SK-N-SH (cell line): ENCODE measurements around the gene DCAF8. TPM values are rescaled to one million over a fixed set of nuclear protein-coding genes. Genes with fewer than 3 reads are reported as not detected.

Experiments
- CTCF ChIA-PET: fragments of 300-600, 350-600 bp; formaldehyde crosslinking; extraction: SDS; loops from one replicate; lab custom pipeline; 2021; lab: Yijun Ruan, JAX
- POLR2A ChIA-PET: fragments of 350-600 bp; sonication (Branson Sonifier 250); formaldehyde crosslinking; extraction: SDS; loops from one replicate; lab custom pipeline; 2020; ENCODE audit warnings: antibody characterized with exemption, inconsistent platforms; lab: Yijun Ruan, JAX
- DNase-seq: peaks from one replicate; pipeline ENCODE4 v3.0.0; 2012
- H2AFZ ChIP-seq: fragments of 200-600 bp; sonication (generic); 2 replicates; pipeline ENCODE4 v1.8.1; 2016; ENCODE audit warnings: antibody characterized with exemption, mild to moderate bottlenecking, low read depth
- H3F3A ChIP-seq: fragments of 200-600 bp; sonication (generic); replicated peaks from 2 replicates; pipeline ENCODE3; 2016; ENCODE audit warnings: antibody characterized with exemption, mild to moderate bottlenecking; ENCODE audit not compliant: insufficient read depth
- H3K27ac ChIP-seq, 2 experiments: fragments of 200-500 bp in 1 of 2; fragments of 200-600 bp in 1 of 2; sonication (Bioruptor generic) in 1 of 2; sonication (generic), shearing (Covaris generic) in 1 of 2; 2 replicates each; pipeline versions ENCODE4 v1.5.1 to v1.6.1; 2014 to 2016; ENCODE audit warnings: low read depth in 2 of 2, inconsistent platforms in 1 of 2, low read length in 1 of 2, mild to moderate bottlenecking in 1 of 2, mixed read lengths in 1 of 2
- H3K27me3 ChIP-seq: fragments of 200-600 bp; sonication (generic), shearing (Covaris generic); 2 replicates; pipeline ENCODE4 v1.6.1; 2016; ENCODE audit warnings: mixed run types; ENCODE audit not compliant: insufficient read depth
- H3K36me3 ChIP-seq, 2 experiments: fragments of 200-500 bp in 1 of 2; fragments of 200-600 bp in 1 of 2; sonication (Bioruptor generic) in 1 of 2; sonication (generic) in 1 of 2; replicated peaks in 1 of 2; 2 replicates each; pipeline versions ENCODE3 to v1.5.1; 2014 to 2016; ENCODE audit warnings: low read length in 1 of 2, mild to moderate bottlenecking in 1 of 2; ENCODE audit not compliant: insufficient read depth in 2 of 2, control insufficient read depth in 1 of 2
- H3K4me1 ChIP-seq, 2 experiments: fragments of 200-500 bp in 1 of 2; fragments of 200-600 bp in 1 of 2; sonication (Bioruptor generic) in 1 of 2; sonication (generic), shearing (Covaris generic) in 1 of 2; 2 replicates each; pipeline versions ENCODE4 v1.5.1 to v1.6.1; 2014 to 2016; ENCODE audit warnings: low read depth in 1 of 2, low read length in 1 of 2, mixed run types in 1 of 2; ENCODE audit not compliant: insufficient read depth in 2 of 2, control insufficient read depth in 1 of 2
- H3K4me2 ChIP-seq: fragments of 200-600 bp; sonication (generic), shearing (Covaris generic); 2 replicates; pipeline ENCODE4 v1.6.1; 2017; ENCODE audit warnings: mixed run types
- H3K4me3 ChIP-seq, 2 experiments: fragments of 200-500 bp in 1 of 2; fragments of 200-600 bp in 1 of 2; sonication (Bioruptor generic) in 1 of 2; sonication (generic), shearing (Covaris generic) in 1 of 2; 2 replicates each; pipeline versions ENCODE4 v1.5.1 to v1.8.1; 2014 to 2016; ENCODE audit warnings: low read depth in 2 of 2, inconsistent platforms in 1 of 2, low read length in 1 of 2, mild to moderate bottlenecking in 1 of 2, mixed read lengths in 1 of 2, moderate library complexity in 1 of 2
- H3K79me2 ChIP-seq: fragments of 200-600 bp; sonication (generic); 2 replicates; pipeline ENCODE4 v1.8.1; 2017; ENCODE audit warnings: mild to moderate bottlenecking; ENCODE audit not compliant: insufficient read depth
- H3K9ac ChIP-seq: fragments of 200-600 bp; sonication (generic); 2 replicates; pipeline ENCODE4 v1.6.1; 2017; ENCODE audit warnings: mixed run types
- H3K9me2 ChIP-seq: fragments of 200-600 bp; sonication (generic); 2 replicates; pipeline ENCODE4 v1.6.1; 2017; ENCODE audit warnings: mixed run types
- H3K9me3 ChIP-seq: fragments of 200-600 bp; sonication (generic); 2 replicates; pipeline ENCODE4 v1.6.1; 2017; ENCODE audit warnings: mixed run types, mild to moderate bottlenecking, moderate library complexity
- H4K20me1 ChIP-seq: fragments of 200-600 bp; sonication (generic); 2 replicates; pipeline ENCODE4 v1.6.1; 2017; ENCODE audit warnings: mild to moderate bottlenecking, mixed run types; ENCODE audit not compliant: insufficient read depth
- CHD2 ChIP-seq: fragments of 150-350 bp; IDR thresholded peaks from 2 replicates; pipeline ENCODE4 v1.6.1; 2018; ENCODE audit warnings: low read length; ENCODE audit not compliant: partially characterized antibody
- ELF1 ChIP-seq: IDR thresholded peaks from 2 replicates; pipeline ENCODE4 v1.4.0; 2012
- FOSL2 ChIP-seq: IDR thresholded peaks from 2 replicates; pipeline ENCODE4 v1.4.0; 2012; ENCODE audit warnings: low read depth, mild to moderate bottlenecking, moderate library complexity, borderline replicate concordance
- GABPA ChIP-seq: IDR thresholded peaks from 2 replicates; pipeline ENCODE4 v1.4.0; 2012; ENCODE audit warnings: low read depth, mild to moderate bottlenecking
- GATA2 ChIP-seq: sonication (generic); formaldehyde crosslinking; IDR thresholded peaks from 2 replicates; pipeline ENCODE4 v1.5.0; 2020; ENCODE audit warnings: mild to moderate bottlenecking, missing genetic modification reagents
- MXI1 ChIP-seq: IDR thresholded peaks from 2 replicates; pipeline ENCODE4 v1.6.1; 2012; ENCODE audit warnings: mild to moderate bottlenecking, low read depth, low read length, improper control_type of control experiment
- NFIC ChIP-seq: IDR thresholded peaks from 2 replicates; pipeline ENCODE4 v1.4.0; 2012; ENCODE audit warnings: borderline replicate concordance
- NRF1 ChIP-seq: IDR thresholded peaks from 2 replicates; pipeline ENCODE4 v1.6.1; 2012; ENCODE audit warnings: low read depth, mild to moderate bottlenecking, low read length
- POLR2AphosphoS5 ChIP-seq: IDR thresholded peaks from 2 replicates; pipeline ENCODE4 v1.6.1; 2012; ENCODE audit warnings: low read depth, low read length
- RCOR1 ChIP-seq: fragments of 150-350 bp; IDR thresholded peaks from 2 replicates; pipeline ENCODE4 v1.6.1; 2017; ENCODE audit warnings: antibody characterized with exemption, low read length
- SIN3A ChIP-seq: IDR thresholded peaks from 2 replicates; pipeline ENCODE4 v1.6.1; 2012; ENCODE audit warnings: low read depth, mild to moderate bottlenecking, low read length, moderate library complexity, borderline replicate concordance
- TAF1 ChIP-seq: IDR thresholded peaks from 2 replicates; pipeline ENCODE4 v1.6.1; 2012; ENCODE audit warnings: low read depth, mild to moderate bottlenecking, low read length, moderate library complexity, borderline replicate concordance
- TEAD4 ChIP-seq: IDR thresholded peaks from 2 replicates; pipeline ENCODE4 v1.4.0; 2012; ENCODE audit warnings: mild to moderate bottlenecking, borderline replicate concordance; ENCODE audit not compliant: insufficient read depth
- YY1 ChIP-seq: IDR thresholded peaks from 2 replicates; pipeline ENCODE4 v1.4.0; 2012; ENCODE audit warnings: low read depth, mild to moderate bottlenecking
- WGBS: methylation state at CpG from one replicate; pipeline ENCODE4 v1.1.6; 2017; ENCODE audit warnings: low lambda C conversion rate; 5-methylcytosine and 5-hydroxymethylcytosine counted together
- polyA plus RNA-seq, 3 experiments: library from polyadenylated mRNA; depleted of rRNA; stranded (reverse); fragments of >200 nt; gene quantifications; 2 replicates each; pipeline ENCODE4 v1.2.3, GENCODE V29; 2012
- TF ChIP-seq, protein P1 (sequence below): IDR thresholded peaks from 2 replicates; pipeline ENCODE4 v1.4.0; 2012; ENCODE audit warnings: low read depth
- TF ChIP-seq, protein P2 (sequence below): IDR thresholded peaks from 2 replicates; pipeline ENCODE4 v1.4.0; 2012; ENCODE audit warnings: low read depth, borderline replicate concordance
- TF ChIP-seq, protein P3 (sequence below): IDR thresholded peaks from 2 replicates; pipeline ENCODE4 v1.4.0; 2012; ENCODE audit warnings: low read depth, borderline replicate concordance
- TF ChIP-seq, protein P4 (sequence below): IDR thresholded peaks from 2 replicates; pipeline ENCODE4; 2012
- TF ChIP-seq, protein P5 (sequence below): fragments of 200-600 bp; sonication (generic); IDR thresholded peaks from 2 replicates; pipeline ENCODE4 v1.6.1; 2017; ENCODE audit warnings: antibody characterized with exemption, mild to moderate bottlenecking, moderate library complexity

The DCAF8 gene
- polyA plus RNA-seq, 1 of the 3 experiments (the other 2 are of a cell fraction): 108 TPM

DNA sequence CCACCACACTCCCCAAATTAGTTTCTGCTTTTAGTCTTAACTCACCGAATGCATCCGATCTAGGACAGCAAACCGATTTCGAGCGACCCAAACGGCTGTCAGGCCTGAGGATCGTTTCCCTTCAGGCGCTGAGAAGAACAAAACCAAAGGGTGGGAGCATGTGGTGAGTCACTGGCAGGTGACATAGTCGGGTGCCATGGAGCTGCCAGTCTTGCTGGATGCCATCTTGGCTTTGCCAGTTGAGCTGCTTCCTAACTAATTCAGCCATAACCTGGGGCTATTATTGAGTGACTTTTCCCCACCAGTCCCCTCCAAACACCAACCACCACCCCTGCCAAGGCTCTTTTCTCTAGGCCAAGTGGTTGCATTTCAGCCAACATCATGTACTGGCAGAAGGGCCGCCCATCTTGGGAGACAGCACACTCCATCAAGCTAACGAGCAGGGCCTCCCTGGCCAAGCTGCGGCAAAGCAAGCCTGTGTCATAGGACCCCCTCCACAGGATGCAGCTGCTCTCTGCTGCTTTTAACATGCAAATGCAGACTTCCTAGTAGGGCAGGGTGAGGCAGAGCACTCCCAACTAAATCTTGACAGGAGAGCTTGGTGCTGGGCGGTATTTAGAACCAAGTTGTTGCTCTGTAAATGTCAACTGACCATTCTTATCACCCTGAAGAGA, 44.9 kb upstream of the DCAF8 start:
- ChIA-PET POLR2A (no interaction called here), CTCF (interaction anchor here (0.7 to 6.8 kb wide), 2 partner anchors 15 to 69 kb away, joined by 3 to 63 read pairs; no protein-coding TSS in a partner anchor)
- peaks cover 6% of the 10 kb centered on the region; the same call in 1 of the 2 replicates for H4K20me1 ChIP-seq
- H3K4me2 ChIP-seq: no peak overlapping the region
- H3K9me3 ChIP-seq: no peaks in the 10 kb centered on the region
- no peaks in the 10 kb centered on the region for H3K9me2 ChIP-seq
- H3K9ac ChIP-seq: no peak overlapping the region
- no peak overlapping the region for H3K27ac ChIP-seq
- H3F3A ChIP-seq: peaks cover 20% of the 10 kb centered on the region
- 91% methylated on average over 13 of the region's 13 CpGs for WGBS
- H3K79me2 ChIP-seq: peaks cover 16% of the 10 kb centered on the region; the same call in 1 of the 2 replicates
- H3K4me3 ChIP-seq: no peak overlapping the region
- H3K36me3 ChIP-seq: peaks cover 84 to 88% of the 10 kb centered on the region in 2 experiments
- no peaks in the 10 kb centered on the region for H3K27me3 ChIP-seq
- no peak for DNase-seq
- TF ChIP-seq YY1: no peak
- no peak overlapping the region for H2AFZ ChIP-seq
- no peaks in the 10 kb centered on the region for H3K4me1 ChIP-seq

DNA sequence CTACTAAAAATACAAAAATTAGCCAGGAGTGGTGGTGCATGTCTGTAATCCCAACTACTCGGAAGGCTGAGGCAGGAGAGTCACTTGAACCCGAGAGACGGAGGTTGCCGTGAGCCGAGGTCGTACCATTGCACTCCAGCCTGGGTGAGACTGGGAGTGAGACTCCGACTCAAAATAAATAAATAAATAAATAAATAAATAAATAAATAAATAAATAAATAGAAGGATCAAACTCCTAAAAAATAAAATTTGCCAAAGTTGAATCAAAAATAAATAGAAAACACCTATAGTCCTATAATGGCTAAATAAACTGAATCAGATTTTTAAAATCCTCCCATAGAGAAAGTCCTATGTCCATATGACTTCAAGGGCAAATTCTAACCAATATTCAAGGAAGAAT, 37.8 kb upstream of the DCAF8 start:
- Histone ChIP-seq H3K4me1 (no peaks in the 10 kb centered on the region), H3K4me3 (no peak overlapping the region), H3K9me2 (no peaks in the 10 kb centered on the region), H3K9ac (no peak overlapping the region), H3K9me3 (no peaks in the 10 kb centered on the region), H3K79me2 (peaks cover 25% of the 10 kb centered on the region; the same call in 1 of the 2 replicates), H3F3A (peaks cover 11% of the 10 kb centered on the region), H3K27me3 (no peaks in the 10 kb centered on the region), H2AFZ (no peak overlapping the region), H3K36me3 (peaks cover 81 to 91% of the 10 kb centered on the region in 2 experiments), H3K4me2 (no peak overlapping the region), H3K27ac (no peak overlapping the region), H4K20me1 (no peaks in the 10 kb centered on the region)
- no peak for DNase-seq
- TF ChIP-seq, protein P1, sequence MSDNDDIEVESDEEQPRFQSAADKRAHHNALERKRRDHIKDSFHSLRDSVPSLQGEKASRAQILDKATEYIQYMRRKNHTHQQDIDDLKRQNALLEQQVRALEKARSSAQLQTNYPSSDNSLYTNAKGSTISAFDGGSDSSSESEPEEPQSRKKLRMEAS: no peak
- TF ChIP-seq YY1 (no peak), SIN3A (no peak), TEAD4 (no peak), NRF1 (no peak), GATA2 (CRISPR knock-in tag) (no peak), MXI1 (no peak), POLR2AphosphoS5 (no peak), ELF1 (no peak), RCOR1 (no peak), CHD2 (no peak), FOSL2 (no peak), NFIC (no peak), TAF1 (no peak), GABPA (no peak)
- TF ChIP-seq, protein P2, sequence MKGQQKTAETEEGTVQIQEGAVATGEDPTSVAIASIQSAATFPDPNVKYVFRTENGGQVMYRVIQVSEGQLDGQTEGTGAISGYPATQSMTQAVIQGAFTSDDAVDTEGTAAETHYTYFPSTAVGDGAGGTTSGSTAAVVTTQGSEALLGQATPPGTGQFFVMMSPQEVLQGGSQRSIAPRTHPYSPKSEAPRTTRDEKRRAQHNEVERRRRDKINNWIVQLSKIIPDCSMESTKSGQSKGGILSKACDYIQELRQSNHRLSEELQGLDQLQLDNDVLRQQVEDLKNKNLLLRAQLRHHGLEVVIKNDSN: no peak
- TF ChIP-seq, protein P3, sequence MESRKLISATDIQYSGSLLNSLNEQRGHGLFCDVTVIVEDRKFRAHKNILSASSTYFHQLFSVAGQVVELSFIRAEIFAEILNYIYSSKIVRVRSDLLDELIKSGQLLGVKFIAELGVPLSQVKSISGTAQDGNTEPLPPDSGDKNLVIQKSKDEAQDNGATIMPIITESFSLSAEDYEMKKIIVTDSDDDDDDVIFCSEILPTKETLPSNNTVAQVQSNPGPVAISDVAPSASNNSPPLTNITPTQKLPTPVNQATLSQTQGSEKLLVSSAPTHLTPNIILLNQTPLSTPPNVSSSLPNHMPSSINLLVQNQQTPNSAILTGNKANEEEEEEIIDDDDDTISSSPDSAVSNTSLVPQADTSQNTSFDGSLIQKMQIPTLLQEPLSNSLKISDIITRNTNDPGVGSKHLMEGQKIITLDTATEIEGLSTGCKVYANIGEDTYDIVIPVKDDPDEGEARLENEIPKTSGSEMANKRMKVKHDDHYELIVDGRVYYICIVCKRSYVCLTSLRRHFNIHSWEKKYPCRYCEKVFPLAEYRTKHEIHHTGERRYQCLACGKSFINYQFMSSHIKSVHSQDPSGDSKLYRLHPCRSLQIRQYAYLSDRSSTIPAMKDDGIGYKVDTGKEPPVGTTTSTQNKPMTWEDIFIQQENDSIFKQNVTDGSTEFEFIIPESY: no peak
- TF ChIP-seq, protein P4, sequence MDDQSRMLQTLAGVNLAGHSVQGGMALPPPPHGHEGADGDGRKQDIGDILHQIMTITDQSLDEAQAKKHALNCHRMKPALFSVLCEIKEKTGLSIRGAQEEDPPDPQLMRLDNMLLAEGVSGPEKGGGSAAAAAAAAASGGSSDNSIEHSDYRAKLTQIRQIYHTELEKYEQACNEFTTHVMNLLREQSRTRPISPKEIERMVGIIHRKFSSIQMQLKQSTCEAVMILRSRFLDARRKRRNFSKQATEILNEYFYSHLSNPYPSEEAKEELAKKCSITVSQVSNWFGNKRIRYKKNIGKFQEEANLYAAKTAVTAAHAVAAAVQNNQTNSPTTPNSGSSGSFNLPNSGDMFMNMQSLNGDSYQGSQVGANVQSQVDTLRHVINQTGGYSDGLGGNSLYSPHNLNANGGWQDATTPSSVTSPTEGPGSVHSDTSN: no peak
- TF ChIP-seq, protein P5, sequence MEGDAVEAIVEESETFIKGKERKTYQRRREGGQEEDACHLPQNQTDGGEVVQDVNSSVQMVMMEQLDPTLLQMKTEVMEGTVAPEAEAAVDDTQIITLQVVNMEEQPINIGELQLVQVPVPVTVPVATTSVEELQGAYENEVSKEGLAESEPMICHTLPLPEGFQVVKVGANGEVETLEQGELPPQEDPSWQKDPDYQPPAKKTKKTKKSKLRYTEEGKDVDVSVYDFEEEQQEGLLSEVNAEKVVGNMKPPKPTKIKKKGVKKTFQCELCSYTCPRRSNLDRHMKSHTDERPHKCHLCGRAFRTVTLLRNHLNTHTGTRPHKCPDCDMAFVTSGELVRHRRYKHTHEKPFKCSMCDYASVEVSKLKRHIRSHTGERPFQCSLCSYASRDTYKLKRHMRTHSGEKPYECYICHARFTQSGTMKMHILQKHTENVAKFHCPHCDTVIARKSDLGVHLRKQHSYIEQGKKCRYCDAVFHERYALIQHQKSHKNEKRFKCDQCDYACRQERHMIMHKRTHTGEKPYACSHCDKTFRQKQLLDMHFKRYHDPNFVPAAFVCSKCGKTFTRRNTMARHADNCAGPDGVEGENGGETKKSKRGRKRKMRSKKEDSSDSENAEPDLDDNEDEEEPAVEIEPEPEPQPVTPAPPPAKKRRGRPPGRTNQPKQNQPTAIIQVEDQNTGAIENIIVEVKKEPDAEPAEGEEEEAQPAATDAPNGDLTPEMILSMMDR: no peak
- ChIA-PET CTCF (interaction anchor here (1.3 to 5.2 kb wide), 4 partner anchors 8 to 107 kb away, joined by 4 to 49 read pairs (median 4); partner anchors contain the start of gene PEX19), POLR2A (no interaction called here)
- 90% methylated on average over 7 of the region's 7 CpGs for WGBS
